HG03521 (cell line): ENCODE data around the gene PRDM5.

Experiments used
- ATAC-seq: cut with Tn5 transposase; IDR thresholded peaks from one replicate; pipeline ENCODE4 v1.9.1; 2021; ENCODE audit warnings: mild to moderate bottlenecking, moderate library complexity; ENCODE audit not compliant: unreplicated experiment

Gene PRDM5

GRCh38 chr4:120716346-120716745, 206.2 kb downstream of the PRDM5 start:
- no peak for ATAC-seq

DNA sequence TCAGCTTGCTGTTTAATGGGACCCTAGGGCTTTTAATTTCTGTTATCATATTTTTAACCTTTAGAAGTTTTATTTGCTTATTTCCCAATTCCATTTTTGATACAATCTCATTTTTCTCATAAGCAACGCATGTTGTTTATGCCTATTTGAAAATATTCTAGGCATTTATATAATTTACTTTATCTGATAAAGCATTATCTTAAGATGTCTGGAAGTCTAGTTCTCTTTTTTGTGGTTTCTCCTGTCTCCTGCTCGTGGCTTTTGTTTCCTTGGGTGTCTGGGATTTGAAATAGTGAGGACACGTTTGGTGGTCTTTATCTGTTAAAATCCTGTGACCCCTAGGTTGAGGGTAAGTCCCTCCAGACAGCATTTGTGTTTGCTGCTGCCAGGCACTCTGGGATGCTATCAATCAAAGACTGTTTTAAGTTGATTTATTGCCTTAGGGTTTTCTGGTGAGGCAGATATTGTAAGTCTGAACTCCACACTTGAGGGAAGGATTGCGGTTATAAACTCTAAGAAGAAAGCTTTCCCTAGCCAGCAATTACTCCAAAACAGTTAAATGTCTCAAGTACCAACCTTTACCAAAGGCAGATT, 208.0 kb downstream of the PRDM5 start:
- no peak for ATAC-seq

DNA sequence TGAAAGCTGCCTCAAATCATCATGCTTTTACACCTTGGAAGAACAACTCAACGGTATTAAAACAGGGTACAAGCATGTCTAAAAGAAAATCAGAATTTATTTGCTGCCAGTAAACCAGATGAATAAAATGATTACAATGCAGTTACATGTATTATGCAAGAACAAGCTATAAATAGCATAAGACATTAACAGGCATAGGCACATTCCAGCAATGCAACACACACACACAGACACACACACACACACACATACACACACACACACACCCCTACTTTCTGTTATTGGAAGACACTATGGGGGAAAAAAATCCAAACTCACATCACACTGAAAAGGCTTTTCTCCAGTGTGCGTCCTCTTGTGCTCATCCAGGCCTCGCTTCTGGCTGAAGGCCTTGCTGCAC, 212.5 kb downstream of the PRDM5 start:
- no peak for ATAC-seq

GRCh38 chr4:120704538-120704937, 218.0 kb downstream of the PRDM5 start:
- no peak for ATAC-seq

- no peak for ATAC-seq
Observed at GRCh38 chr4:120703908-120704307, 218.6 kb downstream of the PRDM5 start.

GRCh38 chr4:120699354-120699753, 223.2 kb downstream of the PRDM5 start:
- ATAC-seq: no peak

DNA sequence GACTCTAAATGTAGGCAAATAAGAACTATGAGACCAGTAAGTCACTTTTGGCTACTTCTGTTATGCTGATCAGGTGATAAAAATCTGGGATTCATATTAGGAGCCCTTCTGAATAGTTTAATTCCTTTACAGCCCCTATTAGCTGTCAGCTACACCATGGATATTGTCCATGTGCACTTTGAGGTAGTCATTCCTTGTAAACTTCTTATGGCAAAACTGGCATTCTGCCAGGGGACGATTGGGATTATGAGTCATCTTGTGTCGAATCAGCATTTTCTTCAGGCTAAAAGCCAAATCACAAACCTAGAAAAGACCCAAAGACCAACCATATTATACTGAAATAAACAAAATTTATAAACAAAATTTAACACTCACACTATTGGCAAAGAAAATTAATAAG, 227.6 kb downstream of the PRDM5 start:
- no peak for ATAC-seq

DNA sequence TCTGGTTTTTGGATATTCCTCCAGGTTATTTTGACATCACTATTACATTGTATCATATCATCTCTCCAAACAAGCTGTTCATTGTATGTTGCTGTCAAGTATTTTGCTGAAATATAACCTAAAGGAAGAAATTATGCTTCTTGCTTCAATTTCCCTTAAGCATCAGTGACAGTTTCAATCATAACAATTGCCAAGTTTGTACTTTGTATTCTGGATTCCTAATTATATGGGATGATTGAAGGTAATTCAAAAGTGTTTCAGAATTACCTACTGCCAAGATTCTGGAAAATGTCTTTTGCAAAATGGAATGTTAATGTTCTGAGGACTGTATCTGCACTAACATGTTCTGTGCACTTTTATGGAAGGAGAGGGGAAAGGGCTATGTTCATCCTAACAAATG, 228.7 kb downstream of the PRDM5 start:
- ATAC-seq: no peak

- no peak for ATAC-seq
Observed at GRCh38 chr4:120692964-120693363, 229.6 kb downstream of the PRDM5 start.

GRCh38 chr4:120691536-120691935, 231.0 kb downstream of the PRDM5 start:
- no peak for ATAC-seq

DNA sequence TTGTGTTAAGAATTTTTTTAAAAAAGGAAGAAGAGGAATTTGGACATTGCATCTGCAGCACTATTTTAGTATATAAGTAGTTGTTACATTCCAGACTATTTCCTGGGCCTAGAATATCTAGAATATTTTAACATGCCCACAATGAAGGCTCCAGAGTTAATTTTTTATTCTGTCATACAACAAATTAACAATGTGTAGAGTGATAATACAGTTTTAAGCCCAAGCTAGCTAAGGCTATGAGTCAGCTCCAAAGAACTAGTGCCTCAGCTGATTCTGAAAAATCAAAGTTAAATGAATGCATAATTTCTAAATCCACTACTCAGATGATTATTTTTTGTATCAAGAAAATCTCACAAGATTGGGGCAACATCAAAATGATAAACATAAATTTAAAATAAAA, 231.4 kb downstream of the PRDM5 start:
- ATAC-seq: no peak

- ATAC-seq: no peak
Observed at GRCh38 chr4:120688791-120689190, 233.7 kb downstream of the PRDM5 start.

- ATAC-seq: no peak
Observed at GRCh38 chr4:120685756-120686278, 236.7 kb downstream of the PRDM5 start.

DNA sequence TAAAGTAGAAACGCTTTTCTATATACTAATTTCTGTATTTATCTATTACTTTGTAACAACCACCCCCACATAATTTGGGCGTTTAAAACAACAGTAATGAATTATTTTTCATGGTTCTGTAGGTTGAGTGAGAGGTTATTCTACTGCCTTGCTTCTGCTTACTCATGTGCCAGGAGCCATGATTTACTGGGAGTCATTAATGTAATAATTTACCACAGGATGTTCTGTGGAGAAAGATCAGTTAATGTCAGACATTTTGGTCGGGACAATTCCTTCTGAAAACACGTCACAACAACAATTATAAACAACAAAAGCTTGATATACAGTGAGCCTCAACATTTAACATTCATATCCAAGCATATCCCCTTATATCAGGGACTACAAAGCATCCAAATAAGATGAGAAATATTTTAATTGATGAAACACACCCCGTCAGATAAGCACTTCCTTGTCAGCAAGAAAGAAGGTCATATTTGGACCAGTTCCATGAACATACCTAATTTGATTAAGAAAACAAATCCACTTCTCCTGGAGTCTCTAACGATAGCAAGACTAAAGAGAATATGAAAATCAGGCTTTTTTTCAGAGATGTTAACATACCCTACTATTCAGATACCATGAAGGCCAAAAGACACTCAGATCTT, 238.5 kb downstream of the PRDM5 start:
- no peak for ATAC-seq

DNA sequence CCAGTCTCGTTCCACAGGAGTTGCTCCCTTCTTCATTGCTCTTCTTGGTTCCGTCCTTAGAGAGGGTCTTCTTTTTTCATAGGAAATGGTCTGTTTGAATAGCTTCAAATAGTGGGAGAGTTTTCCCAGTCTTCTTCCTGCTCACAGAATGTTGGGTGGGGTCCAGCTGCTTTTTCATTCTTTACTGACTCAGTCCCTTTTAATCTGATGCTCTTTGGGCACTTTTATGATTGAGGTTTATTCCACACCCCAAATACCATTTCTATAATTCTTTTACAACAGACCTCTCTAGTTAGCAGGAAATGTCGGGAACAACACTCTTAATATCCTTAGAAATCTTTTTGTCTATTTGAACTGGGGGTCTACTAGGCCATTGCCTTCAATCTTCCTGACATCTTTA, 239.5 kb downstream of the PRDM5 start:
- no peak for ATAC-seq

- ATAC-seq: no peak
Observed at GRCh38 chr4:120680647-120681228, 241.8 kb downstream of the PRDM5 start.

- ATAC-seq: no peak
Observed at GRCh38 chr4:120673696-120674095, 248.8 kb downstream of the PRDM5 start.

DNA sequence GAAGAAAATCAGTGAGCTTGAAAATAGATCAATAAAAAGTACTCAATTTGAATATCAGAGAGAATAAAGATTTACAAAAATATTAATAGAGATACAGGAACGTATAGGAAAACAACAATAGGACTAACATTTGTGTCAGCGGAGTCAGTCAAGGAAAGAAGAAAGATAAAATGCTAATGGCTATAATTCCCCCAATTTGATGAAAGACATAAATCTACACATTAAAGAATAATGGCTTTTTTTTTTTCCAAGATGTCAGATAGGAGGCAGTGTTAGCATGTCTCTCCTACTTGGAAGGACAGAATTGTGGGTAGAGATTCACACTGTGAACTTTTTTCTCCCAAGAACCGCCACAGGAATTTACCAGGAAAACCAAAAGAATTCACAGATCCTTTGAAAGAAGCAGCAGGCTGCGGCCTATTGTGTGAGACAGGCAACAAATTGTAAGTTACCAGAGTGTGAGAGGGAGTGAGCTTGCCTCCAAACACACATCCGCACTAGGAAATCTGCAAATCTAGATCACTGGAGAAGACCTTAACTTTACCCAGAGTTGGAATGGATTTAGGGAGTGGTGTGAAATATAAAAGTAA, 249.9 kb downstream of the PRDM5 start:
- no peak for ATAC-seq

DNA sequence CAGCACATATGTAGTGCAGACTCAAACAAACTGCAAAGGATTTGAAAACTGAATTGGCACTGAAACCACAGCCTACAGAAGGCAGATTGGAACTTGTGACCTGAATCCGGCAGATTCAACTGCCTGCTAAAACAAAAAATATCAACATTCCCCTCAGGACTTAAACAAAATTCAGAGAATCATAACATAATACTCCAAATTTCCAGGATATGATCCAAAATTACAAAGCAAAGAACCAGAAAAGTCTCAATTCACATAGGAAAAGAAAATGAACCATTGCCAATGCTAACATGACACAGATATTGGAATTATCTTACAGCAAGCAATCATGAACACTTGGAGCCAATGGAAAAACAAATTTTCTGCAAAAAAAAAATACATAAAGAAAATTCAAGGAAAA, 250.4 kb downstream of the PRDM5 start:
- no peak for ATAC-seq

DNA sequence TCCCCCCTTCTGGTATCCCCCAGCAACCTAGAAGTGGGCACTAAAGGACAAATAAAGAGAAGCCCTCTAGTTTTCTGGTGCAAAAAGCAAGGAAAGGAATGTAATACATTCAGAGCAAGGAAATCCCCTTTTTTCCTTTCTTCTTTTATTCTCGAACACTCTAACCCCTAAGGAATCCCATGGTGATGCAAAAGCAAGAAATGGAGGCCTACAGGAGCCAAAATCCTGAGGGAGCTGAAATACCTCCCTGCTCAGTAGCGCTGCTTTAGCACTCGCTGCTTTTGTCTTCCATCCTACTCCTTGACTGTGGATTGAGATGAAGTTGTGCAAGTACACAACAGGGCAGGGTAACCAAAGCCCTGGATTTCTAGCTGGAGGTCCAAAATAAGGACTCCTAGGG, 251.0 kb downstream of the PRDM5 start:
- no peak for ATAC-seq

- no peak for ATAC-seq
Observed at GRCh38 chr4:120667102-120667501, 255.4 kb downstream of the PRDM5 start.

DNA sequence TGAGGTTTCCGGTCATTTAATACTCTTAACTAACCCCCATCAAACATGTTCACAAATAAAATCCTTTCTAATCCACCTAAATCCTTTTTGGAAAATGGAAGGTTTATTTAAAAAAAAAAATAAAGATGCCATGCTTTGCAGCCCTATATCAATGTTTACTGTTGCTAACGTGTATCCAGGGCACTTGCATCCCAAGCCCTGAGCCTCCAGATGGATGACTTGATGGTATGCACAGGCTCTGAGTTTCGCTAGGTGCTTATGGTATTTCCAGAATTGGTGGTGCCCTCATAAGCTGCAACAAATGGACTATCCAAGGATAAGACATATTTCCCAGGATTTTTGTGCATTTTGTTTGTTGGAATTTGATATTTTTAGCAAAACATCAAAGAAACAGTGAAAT, 257.7 kb downstream of the PRDM5 start:
- no peak for ATAC-seq
